PC-3 (cell line): Measurements from ENCODE around the gene STK4. TPM values are rescaled to one million over a fixed set of nuclear protein-coding genes. Genes with fewer than 3 reads are reported as not detected.

ENCODE experiments used
- ATAC-seq: fragments of 200-7000 bp; cut with Tn5 transposase; 2 replicates; pipeline ENCODE4 v1.9.1; 2020; ENCODE audit warnings: mild to moderate bottlenecking, moderate library complexity
- BruUV-seq: library from RNA; stranded (reverse); fragments of 400-500 nt; replicated peaks from 2 replicates; lab custom pipeline; 2021; lab: Mats Ljungman, UMichigan
- CTCF ChIA-PET: fragments of 300-600 bp; sonication (Branson Sonifier 250); formaldehyde crosslinking; loops from one replicate; lab custom pipeline; 2022; ENCODE audit warnings: antibody characterized with exemption; lab: Charles Lee
- POLR2A ChIA-PET: fragments of 300-600 bp; sonication (Branson Sonifier 250); formaldehyde crosslinking; loops from one replicate; lab custom pipeline; 2022; ENCODE audit warnings: antibody characterized with exemption; ENCODE audit not compliant: unreplicated experiment; lab: Charles Lee
- DNase-seq: peaks from one replicate; pipeline ENCODE4 v3.0.0-alpha.2; 2015
- H2AFZ ChIP-seq: fragments of 300-600 bp; sonication (generic); 2 replicates; pipeline ENCODE4 v1.6.0; 2016; ENCODE audit warnings: antibody characterized with exemption, low read length
- H3F3A ChIP-seq: fragments of 300-600 bp; sonication (generic); one replicate; pipeline ENCODE4 v1.6.0; 2017; ENCODE audit warnings: antibody characterized with exemption, low read length, control low read depth, mild to moderate bottlenecking; ENCODE audit not compliant: unreplicated experiment
- H3K27ac ChIP-seq: fragments of 300-600 bp; sonication (generic); 2 replicates; pipeline ENCODE4 v1.5.1; 2016; ENCODE audit warnings: mild to moderate bottlenecking, low read length
- H3K27me3 ChIP-seq: fragments of 300-600 bp; sonication (generic); 2 replicates; pipeline ENCODE4 v1.6.1; 2016; ENCODE audit warnings: low read length, mixed read lengths
- H3K36me3 ChIP-seq: fragments of 300-600 bp; sonication (generic); 2 replicates; pipeline ENCODE4 v1.6.1; 2016; ENCODE audit warnings: low read depth, mixed run types, low read length, mixed read lengths
- H3K4me1 ChIP-seq: fragments of 300-600 bp; sonication (generic); 2 replicates; pipeline ENCODE4 v1.5.1; 2016; ENCODE audit warnings: low read length; ENCODE audit not compliant: insufficient read depth
- H3K4me2 ChIP-seq: fragments of 300-600 bp; sonication (generic); 2 replicates; pipeline ENCODE4 v1.6.0; 2016; ENCODE audit warnings: low read length
- H3K4me3 ChIP-seq: fragments of 300-600 bp; sonication (generic); 2 replicates; pipeline ENCODE4 v1.5.1; 2016; ENCODE audit warnings: mild to moderate bottlenecking, low read length, mixed read lengths
- H3K79me2 ChIP-seq: fragments of 300-600 bp; sonication (generic); 2 replicates; pipeline ENCODE4 v1.6.1; 2017; ENCODE audit warnings: low read length, mixed read lengths
- H3K9ac ChIP-seq: fragments of 300-600 bp; sonication (generic); 2 replicates; pipeline ENCODE4 v1.6.0; 2016; ENCODE audit warnings: mild to moderate bottlenecking, low read length
- H3K9me2 ChIP-seq: fragments of 300-600 bp; sonication (generic); replicated peaks from 2 replicates; pipeline ENCODE4 v1.6.1; 2016; ENCODE audit warnings: mixed run types, low read length, mixed read lengths
- H3K9me3 ChIP-seq: fragments of 300-600 bp; sonication (generic); 2 replicates; pipeline ENCODE4 v1.6.1; 2016; ENCODE audit warnings: low read length, mixed read lengths
- H4K20me1 ChIP-seq: fragments of 300-600 bp; sonication (generic); 2 replicates; pipeline ENCODE4 v1.6.1; 2016; ENCODE audit warnings: low read length, mixed read lengths
- EZH2 ChIP-seq: fragments of 300-600 bp; sonication (generic); IDR thresholded peaks from one replicate; pipeline ENCODE4 v1.6.1; 2017; ENCODE audit warnings: antibody characterized with exemption, mild to moderate bottlenecking, low read length; ENCODE audit not compliant: unreplicated experiment
- EZH2phosphoT487 ChIP-seq: fragments of 300-600 bp; sonication (generic); IDR thresholded peaks from 2 replicates; pipeline ENCODE4 v1.6.1; 2018; ENCODE audit warnings: mild to moderate bottlenecking, antibody characterized with exemption, low read length, borderline replicate concordance
- intact Hi-C: fragments of 100-400 bp; cut with micrococcal nuclease; formaldehyde crosslinking; loops from 2 replicates; pipeline ENCODE4 v1.9.0; 2023
- total RNA-seq: library from RNA; depleted of rRNA; stranded (reverse); fragments of >200 nt; gene quantifications from 2 replicates; pipeline ENCODE4 v1.2.3, GENCODE V29; 2014
- TF ChIP-seq, protein P1 (sequence below): fragments of 300-600 bp; sonication (generic); conservative IDR thresholded peaks from 2 replicates; pipeline ENCODE4 v1.5.1; 2017; ENCODE audit warnings: antibody characterized with exemption, low read depth, mild to moderate bottlenecking, low read length

STK4 gene
- total RNA-seq, 1 experiment from 2014 or later, result 18.6 TPM

DNA sequence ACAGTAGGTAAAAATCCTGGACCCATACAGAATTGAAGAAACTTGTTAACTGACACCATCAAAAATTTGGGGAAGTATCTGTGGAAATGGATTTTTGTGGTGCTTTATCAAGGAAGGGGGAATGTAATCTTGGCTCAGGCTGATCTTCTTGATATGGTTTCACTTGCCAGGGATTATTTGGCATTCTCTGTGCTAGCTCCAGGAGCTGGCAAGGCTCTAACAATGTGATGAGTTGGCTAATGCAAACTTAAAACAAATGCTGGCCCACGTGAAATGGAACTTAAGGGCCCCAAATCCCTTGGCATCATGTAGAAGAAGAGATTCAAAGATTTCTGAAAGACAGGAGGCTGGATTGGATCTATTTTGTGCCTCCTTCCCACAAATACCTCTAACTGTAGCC is 121.5 kb downstream of the STK4 start:
- peaks cover 9% of the 10 kb centered on the region for H3F3A ChIP-seq
- TF ChIP-seq EZH2 (no peak), EZH2phosphoT487 (no peak)
- TF ChIP-seq, protein P1, sequence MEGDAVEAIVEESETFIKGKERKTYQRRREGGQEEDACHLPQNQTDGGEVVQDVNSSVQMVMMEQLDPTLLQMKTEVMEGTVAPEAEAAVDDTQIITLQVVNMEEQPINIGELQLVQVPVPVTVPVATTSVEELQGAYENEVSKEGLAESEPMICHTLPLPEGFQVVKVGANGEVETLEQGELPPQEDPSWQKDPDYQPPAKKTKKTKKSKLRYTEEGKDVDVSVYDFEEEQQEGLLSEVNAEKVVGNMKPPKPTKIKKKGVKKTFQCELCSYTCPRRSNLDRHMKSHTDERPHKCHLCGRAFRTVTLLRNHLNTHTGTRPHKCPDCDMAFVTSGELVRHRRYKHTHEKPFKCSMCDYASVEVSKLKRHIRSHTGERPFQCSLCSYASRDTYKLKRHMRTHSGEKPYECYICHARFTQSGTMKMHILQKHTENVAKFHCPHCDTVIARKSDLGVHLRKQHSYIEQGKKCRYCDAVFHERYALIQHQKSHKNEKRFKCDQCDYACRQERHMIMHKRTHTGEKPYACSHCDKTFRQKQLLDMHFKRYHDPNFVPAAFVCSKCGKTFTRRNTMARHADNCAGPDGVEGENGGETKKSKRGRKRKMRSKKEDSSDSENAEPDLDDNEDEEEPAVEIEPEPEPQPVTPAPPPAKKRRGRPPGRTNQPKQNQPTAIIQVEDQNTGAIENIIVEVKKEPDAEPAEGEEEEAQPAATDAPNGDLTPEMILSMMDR, result no peak
- H3K27me3 ChIP-seq, result no peaks in the 10 kb centered on the region
- H3K9ac ChIP-seq, result peak overlapping the region; percentile 30
- ChIA-PET POLR2A (no interaction called here), CTCF (no interaction called here)
- BruUV-seq, result TSS peak; percentile 99
- H3K4me2 ChIP-seq, result peak overlapping the region; percentile 68
- no peaks in the 10 kb centered on the region for H3K79me2 ChIP-seq
- H3K9me2 ChIP-seq, result no peaks in the 10 kb centered on the region
- DNase-seq, result peak; percentile 70
- peak overlapping the region; percentile 88 for H3K27ac ChIP-seq
- no peaks in the 10 kb centered on the region for H3K9me3 ChIP-seq
- 0 out of 2 replicates have a peak, but pooled peaks cover under 1% of the 10 kb centered on the region for H3K36me3 ChIP-seq
- peak overlapping the region; percentile 14; the same call in 1 of the 2 replicates for H3K4me3 ChIP-seq
- peak overlapping the region; percentile 20; the same call in 1 of the 2 replicates for H2AFZ ChIP-seq
- ATAC-seq, result peak; percentile 43
- H3K4me1 ChIP-seq, result peaks cover 28% of the 10 kb centered on the region
- no peaks in the 10 kb centered on the region for H4K20me1 ChIP-seq
- intact Hi-C loops, result loop anchor here (1.0 kb wide), 1 partner anchor 27 kb away; no protein-coding TSS in a partner anchor

DNA sequence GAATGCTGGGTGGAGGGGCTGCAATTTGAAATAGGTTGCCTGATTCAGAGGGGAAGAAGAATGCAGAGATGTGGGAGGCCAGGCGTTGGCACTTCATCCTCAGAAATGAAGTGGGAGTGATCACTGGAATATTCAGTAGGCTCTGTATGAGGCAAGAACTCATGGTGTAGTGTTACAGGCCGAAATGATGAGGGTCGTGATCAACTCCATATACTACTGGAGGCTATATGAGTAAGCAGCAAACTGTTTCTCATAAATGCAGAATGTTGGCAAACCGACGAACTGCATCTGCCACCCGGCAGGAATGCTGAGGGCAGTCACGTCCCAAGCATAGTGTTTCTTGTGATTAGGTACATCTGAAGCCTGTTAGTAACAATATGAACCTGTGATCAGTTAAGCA is 121.9 kb downstream of the STK4 start:
- no peaks in the 10 kb centered on the region for H3K9me3 ChIP-seq
- peaks cover 28% of the 10 kb centered on the region for H3K4me1 ChIP-seq
- ChIA-PET POLR2A (no interaction called here), CTCF (no interaction called here)
- no peaks in the 10 kb centered on the region for H3K36me3 ChIP-seq
- H3K9me2 ChIP-seq, result no peaks in the 10 kb centered on the region
- peak overlapping the region; percentile 88 for H3K27ac ChIP-seq
- H3K4me3 ChIP-seq, result peak overlapping the region; percentile 14; the same call in 1 of the 2 replicates
- H3K79me2 ChIP-seq, result no peaks in the 10 kb centered on the region
- no peaks in the 10 kb centered on the region for H3K27me3 ChIP-seq
- intact Hi-C loops, result loop anchor here (1.0 kb wide), 1 partner anchor 27 kb away; no protein-coding TSS in a partner anchor
- H2AFZ ChIP-seq, result peak overlapping the region; percentile 20; the same call in 1 of the 2 replicates
- H4K20me1 ChIP-seq, result no peaks in the 10 kb centered on the region
- DNase-seq (peak; percentile 99), ATAC-seq (peak; percentile 97)
- peak overlapping the region; percentile 30 for H3K9ac ChIP-seq
- no TSS peak for BruUV-seq
- H3F3A ChIP-seq, result peaks cover 9% of the 10 kb centered on the region
- TF ChIP-seq, protein P1, result no peak
- TF ChIP-seq EZH2 (no peak), EZH2phosphoT487 (no peak)
- H3K4me2 ChIP-seq, result peak overlapping the region; percentile 68

DNA sequence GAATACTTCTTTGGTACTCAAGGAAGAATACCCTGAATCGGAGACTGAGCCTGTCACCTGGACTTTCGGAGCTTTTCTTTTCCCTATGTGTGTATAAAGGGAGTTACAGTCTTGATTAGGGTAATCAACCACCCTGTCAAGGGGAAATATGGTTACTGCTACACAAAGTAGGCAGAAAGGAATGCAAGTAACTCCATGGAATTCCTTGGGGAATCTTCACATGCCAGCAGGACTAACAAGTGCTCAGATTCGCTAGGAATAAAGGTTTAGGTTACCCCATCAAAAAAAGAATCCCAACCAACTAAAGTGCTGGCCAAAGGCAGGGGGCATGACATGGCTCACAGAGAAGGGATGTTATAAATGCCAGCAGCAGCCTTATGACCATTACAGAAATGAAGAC is 124.2 kb downstream of the STK4 start:
- H3K27me3 ChIP-seq, result no peaks in the 10 kb centered on the region
- no TSS peak for BruUV-seq
- no peaks in the 10 kb centered on the region for H4K20me1 ChIP-seq
- POLR2A ChIA-PET, result no interaction called here
- no peaks in the 10 kb centered on the region for H3K9me2 ChIP-seq
- no peak overlapping the region for H3K4me3 ChIP-seq
- intact Hi-C loops, result no loop called here
- ATAC-seq, result no peak
- H3K79me2 ChIP-seq, result no peaks in the 10 kb centered on the region
- no peak overlapping the region for H3K9ac ChIP-seq
- H3K36me3 ChIP-seq, result no peaks in the 10 kb centered on the region
- no peak overlapping the region for H3K4me2 ChIP-seq
- H3K9me3 ChIP-seq, result no peaks in the 10 kb centered on the region
- H3K4me1 ChIP-seq, result peaks cover 28% of the 10 kb centered on the region
- CTCF ChIA-PET, result no interaction called here
- no peak for DNase-seq
- no peak overlapping the region for H2AFZ ChIP-seq
- TF ChIP-seq, protein P1, result no peak
- TF ChIP-seq EZH2 (no peak), EZH2phosphoT487 (no peak)
- H3F3A ChIP-seq, result peaks cover 9% of the 10 kb centered on the region
- no peak overlapping the region for H3K27ac ChIP-seq
